Measurements from ENCODE around the gene CA11.

CA11 gene

DNA sequence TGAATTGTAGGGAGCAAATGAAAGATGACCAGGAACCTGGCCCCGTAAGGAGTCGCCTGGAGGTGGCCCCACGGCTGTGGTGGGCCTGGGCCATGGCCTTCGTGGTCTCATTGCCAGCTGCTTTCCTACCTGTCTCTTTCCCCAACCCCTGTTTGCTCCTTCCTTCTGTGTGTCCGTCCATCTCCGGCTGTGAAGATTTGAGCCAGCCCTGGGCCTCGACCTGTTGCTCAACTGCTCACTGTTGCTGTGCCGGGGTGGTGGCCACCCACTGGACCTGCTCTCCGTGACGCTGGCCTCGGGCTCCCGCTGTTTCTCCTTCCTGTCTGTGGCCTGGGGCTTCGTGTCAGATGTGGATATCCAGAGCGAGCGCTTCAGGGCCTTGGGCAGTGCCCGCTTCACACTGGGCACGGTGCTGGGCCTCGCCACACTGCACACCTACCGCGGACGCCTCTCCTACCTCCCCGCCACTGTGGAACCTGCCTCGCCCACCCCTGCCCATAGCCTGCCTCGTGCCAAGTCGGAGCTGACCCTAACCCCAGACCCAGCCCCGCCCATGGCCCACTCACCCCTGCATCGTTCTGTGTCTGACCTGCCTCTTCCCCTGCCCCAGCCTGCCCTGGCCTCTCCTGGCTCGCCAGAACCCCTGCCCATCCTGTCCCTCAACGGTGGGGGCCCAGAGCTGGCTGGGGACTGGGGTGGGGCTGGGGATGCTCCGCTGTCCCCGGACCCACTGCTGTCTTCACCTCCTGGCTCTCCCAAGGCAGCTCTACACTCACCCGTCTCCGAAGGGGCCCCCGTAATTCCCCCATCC lies 17.3 kb downstream of the CA11 start:
- DNase-seq (ENCODE audit: low spot score): no peak

DNA sequence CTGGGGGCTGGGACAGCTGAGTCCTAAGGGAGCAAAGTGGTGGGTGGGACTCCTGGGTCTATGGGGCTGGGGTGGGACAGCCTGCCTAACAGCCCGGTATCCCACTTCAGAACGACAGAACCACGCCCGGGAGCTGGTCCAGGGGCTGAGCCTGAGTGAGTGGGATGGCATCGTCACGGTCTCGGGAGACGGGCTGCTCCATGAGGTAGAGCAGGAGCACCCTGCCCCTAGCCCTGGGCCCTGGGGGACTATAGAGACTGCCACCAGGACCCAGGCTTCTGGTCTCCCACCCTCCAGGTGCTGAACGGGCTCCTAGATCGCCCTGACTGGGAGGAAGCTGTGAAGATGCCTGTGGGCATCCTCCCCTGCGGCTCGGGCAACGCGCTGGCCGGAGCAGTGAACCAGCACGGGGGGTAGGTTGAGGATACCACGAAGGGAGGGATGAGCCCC lies 18.1 kb downstream of the CA11 start:
- DNase-seq (ENCODE audit: low spot score): no peak

DNA sequence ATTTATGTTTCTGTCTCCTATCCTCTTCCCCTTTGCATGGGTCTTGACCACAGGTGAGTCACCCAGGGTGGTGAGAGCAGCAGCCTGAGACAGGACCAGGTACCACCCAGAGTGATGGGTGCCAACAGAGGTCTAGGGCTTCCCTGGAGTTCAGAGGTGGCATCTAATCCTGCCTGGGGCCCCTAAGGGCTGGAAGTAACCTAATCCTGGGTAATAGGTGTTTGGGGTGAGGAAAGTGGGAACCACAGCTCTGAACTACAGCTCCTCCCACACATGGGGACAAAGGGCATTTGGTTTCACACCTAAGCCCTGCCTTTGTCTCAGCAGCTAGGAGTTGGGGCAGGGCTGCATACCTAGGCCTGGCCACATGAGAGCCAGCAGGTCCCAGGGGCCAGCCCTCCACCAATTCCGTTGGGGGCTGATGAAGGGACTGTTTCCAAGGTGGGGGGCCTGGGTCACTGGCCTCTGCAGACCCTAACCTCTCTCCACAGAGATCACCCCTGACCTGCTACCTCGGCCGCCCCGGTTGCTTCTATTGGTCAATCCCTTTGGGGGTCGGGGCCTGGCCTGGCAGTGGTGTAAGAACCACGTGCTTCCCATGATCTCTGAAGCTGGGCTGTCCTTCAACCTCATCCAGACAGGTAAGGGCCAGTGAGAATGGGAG lies 18.7 kb downstream of the CA11 start:
- no peak for DNase-seq (ENCODE audit: low spot score)

DNA sequence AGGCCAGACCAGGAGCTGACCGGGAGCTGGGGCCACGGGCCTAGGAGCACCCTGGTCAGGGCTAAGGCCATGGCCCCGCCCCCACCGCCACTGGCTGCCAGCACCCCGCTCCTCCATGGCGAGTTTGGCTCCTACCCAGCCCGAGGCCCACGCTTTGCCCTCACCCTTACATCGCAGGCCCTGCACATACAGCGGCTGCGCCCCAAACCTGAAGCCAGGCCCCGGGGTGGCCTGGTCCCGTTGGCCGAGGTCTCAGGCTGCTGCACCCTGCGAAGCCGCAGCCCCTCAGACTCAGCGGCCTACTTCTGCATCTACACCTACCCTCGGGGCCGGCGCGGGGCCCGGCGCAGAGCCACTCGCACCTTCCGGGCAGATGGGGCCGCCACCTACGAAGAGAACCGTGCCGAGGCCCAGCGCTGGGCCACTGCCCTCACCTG lies 20.1 kb downstream of the CA11 start:
- DNase-seq (ENCODE audit: low spot score): no peak

DNA sequence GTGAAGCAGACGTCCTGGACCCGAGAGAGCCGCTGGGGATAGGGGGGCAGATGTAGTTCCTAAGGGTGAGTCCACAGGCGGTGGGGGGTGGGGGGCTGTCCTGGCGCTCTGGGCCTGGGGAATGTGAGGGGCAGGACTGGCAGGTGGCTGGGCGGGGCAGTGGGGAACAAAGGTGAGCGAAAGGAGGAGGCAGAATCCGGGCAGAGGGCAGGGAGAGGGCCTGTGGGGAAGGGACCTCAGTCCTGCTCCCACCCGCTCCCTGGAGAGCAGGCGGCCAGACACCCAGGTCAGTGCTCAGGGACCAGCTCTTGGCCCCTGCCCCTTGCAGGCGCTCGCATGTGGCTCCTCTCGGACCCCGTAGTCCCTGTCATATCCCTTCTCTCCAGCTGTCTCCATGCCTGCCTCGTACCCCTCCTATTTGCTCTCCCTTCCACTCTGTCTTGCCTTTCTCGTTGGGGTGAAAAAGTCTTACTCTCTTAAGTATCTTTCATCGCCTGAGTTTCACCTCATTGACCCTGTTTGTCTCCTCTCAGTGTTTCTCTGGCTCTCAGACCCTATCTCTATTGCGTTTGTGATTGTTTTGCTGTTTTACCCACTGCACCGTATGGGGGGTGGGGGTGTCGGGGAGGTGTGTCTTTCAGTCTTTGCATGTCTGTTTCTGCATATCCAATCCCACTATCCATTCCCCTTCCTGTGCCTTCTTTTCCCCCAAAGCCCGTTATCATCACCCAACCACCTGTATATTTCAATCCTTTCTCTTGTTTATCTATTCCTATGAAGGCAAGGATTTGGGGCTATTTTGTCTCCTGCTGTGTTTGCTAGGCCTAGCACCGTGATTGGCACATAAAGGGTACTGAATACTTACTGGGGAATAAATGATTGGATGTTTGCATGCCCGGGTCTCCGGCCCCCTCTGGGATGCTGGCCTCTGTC lies 20.9 kb downstream of the CA11 start:
- no peak for DNase-seq (ENCODE audit: low spot score)

DNA sequence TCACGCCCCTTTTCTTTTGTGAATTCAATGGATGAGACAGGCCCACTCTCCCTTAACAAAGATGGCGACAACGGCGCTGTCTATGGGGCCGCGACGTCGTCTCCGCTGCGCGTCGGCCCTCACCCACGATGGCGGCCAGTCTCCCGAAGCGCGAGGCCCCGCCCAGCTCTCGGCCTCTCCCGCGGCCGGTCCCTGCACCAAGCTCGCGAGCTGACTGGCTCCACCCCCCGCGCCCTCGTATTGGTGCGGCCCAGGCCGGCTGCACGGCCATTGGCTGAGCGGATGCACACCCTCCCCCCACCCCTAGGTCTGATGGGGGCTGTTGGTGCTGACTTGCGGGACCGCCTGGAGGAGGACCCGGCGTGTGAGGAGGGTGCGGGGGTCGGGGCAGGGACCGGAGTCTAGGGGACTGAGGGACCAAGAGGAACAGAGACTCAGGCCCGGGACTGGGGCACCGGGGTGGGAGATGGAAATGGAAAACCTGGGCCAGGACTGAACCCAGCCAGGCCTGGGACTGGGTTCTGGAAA lies 21.9 kb downstream of the CA11 start:
- peak; percentile 99 for DNase-seq (ENCODE audit: low spot score)

DNA sequence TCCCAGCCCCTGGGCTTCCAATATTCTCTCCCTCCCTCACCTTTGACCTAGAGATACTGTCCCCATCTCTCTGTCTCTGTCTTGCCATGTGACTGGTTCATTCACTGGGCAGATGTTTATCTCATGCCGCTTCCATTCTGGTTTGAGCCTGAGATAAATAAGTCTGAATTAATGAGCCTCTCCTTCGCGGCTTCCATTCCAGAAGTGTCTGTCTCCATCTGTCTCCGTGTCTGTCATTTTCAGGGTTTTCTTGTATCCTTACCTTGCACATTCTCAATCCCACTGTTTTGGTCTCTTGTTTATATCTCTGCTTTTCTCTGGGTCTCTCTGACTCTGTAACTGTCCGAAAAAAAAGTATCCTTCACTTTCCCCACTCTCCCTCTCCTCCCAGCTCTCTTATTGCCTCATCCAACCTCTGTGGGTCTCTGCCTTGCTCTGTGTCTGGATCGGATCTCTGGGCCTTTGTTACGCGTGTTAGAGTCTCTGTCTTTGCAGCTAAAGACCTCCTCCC lies 22.4 kb downstream of the CA11 start:
- DNase-seq (ENCODE audit: low spot score): no peak

DNA sequence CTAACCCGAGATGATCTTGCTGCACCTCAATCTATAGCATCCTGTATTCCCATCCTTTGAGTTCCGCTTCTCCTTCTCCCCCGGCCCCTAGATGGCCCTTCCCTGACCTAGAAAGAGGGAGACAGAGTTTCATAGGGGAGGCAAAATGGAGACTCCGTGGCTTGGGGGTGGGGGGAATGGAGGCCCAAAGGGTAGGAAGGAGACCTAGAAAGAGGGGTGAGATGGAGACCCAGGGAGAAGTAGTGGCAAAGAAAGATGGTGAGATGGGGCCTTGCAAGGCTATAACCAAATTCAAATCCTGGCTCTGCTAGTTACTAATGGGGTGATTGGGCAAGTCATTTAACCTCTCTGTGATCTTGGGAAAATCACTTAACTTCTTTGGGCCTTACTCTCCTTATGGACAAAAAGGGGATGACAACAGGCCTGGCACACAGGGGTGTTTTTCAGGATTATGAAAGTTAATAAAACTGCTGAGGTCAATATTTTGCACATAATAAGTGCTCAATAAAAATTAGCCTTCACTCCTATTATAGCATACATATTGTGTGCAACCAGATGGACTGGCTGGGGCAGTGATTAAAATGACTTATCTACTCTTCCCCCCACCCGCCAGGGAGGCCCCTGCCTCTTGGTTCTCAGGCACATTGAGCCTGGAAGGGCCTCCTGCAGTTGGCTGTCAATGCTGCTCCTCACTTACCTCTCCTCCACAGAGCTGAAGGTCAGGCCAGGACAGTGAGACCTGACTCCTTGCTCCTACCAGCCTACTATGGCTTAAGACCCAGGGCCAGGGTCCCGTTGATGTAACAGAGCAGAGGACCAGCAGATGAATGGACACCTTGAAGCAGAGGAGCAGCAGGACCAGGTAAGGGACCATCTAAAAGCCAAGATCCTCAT lies 26.0 kb downstream of the CA11 start:
- no peak for DNase-seq (ENCODE audit: low spot score)

DNA sequence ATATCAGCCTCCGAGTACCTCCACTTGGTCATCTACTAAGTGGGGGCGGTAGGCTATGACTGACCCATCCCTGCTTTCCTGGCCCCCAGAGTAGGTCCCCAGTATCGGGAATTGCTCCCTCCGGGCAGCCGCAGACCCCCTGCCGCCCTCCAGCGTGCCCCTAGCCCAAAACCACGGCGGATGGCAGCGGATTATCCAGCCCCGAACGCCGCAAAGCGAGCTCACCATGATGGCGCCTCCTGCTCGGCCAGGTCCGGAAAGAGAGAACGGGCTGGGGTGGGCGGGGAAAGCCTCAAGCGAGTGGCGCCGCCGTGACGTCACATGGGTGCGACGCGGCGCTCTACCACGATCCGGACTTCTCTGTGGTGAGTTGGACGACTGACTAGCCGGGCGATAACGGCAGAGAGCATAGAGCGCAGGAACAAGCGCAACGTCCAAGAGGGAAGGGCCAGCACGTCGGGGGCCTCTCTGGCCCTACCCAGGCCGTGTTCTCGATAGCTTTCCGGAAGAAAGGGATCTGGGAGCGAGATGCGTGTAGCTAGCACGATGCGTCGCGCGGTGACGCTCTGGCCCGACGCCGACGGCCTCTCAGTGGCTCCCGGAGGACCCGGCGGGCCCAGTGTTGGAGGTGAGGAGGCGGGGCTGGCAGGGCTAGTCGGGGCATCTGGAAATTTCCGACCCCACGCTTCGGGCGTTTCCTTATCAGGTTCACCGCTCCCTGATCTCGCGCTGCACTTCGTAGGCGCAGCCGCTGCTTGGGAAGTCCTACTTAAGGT lies 26.9 kb downstream of the CA11 start, which contains the start of the genes RPL18 and SPHK2:
RPL18 (minus strand) TSS at position 263 of the 776 bp plus-strand sequence; CDS start at position 228, 35 bp downstream.
SPHK2 (plus strand) TSS at position 591 of the 776 bp plus-strand sequence. CDS start 1,009 bp downstream, outside the sequence.
- peak; percentile 100 for DNase-seq (ENCODE audit: low spot score)

DNA sequence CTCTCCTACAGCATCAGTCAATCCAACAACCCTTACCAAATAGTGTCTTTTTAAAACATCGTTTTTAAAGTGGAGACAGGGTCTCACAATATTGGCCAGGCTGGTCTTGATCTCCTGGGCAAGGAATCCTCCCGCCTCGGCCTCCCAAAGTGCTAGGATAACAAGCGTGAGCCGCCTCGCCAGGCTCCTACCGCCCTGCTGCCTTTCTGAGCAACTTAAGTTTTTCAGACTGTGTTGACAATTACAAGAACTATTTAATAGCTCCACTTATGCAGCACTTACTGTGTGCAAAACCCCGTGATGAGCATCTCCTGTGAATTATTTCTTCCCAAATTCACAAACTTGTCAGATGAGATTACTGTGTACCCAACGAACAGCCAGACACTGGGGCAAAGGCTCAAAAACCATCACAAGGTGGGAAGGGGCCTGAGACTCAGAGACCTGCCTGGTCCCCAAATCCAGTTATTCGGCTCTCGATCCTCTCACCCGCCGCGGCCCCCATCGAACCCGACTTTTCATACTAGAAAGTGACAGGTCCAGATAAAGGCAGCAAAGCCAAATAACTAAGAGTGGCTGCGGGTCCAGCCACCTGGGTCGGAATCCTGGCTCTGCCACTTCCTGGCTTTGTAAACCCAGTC lies 27.6 kb downstream of the CA11 start:
- DNase-seq (ENCODE audit: low spot score): no peak

DNA sequence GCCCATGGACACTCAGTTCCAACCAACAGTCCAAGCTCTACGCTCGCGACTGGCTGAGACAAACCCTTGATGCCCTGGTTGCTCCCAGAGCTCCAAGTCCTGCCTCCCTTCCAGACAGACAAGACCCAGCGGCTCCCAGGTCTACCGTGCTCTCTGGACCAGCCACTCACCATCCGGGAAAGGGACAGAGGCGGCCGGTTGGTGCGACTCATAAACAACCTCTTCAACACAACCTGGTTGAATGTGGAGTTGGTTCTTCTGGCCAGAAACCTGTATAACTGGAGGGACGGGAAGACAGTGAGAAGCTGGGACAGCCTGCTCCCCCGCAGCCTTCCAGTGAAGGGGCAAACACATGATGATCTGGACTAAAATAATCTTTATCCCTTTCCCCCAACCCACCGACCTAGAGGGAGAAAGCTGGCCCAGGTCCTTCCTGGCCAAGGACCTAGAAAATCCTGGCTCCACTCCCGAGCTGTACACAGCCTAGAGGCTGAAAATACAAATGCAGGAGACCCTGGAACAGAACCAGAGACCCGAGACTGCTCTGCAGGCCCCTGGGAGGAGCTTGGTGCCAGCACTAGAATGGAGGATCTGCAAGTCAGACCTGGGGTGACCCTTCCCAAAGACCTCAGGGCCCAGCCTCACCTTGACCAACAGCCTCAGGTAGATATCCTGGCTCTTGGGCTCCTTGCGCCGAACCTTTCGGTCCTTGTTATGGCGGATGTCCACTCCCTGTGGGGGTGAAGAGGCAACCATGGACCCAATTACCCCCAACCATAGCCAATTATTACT lies 28.6 kb downstream of the CA11 start:
- DNase-seq (ENCODE audit: low spot score): no peak

DNA sequence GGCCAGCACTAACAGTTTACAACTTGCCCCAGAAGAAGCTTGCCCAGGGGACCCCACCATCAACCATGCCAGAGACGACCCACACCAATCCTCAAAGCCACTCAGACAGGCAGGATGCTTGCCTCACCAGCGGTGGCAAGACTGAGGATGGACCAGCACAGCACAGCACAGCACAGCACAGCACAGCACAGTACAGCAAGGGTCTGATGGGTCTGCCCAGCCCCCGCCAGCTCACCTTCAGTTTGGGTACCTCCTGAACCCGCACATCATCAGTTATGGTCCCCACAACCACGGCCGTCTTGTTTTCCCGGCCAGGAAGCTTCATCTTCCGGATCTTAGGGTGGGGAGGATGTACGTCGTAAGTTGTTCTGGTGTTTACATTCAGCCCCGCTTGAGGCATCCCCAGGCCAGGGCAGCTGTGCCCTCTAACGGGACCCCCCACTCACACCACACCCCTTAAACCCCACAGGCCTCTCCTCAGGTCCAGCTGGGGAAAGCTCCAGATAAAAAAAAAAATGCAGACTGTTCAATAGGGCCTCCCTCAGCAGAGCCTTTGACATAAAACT lies 29.4 kb downstream of the CA11 start:
- no peak for DNase-seq (ENCODE audit: low spot score)

DNA sequence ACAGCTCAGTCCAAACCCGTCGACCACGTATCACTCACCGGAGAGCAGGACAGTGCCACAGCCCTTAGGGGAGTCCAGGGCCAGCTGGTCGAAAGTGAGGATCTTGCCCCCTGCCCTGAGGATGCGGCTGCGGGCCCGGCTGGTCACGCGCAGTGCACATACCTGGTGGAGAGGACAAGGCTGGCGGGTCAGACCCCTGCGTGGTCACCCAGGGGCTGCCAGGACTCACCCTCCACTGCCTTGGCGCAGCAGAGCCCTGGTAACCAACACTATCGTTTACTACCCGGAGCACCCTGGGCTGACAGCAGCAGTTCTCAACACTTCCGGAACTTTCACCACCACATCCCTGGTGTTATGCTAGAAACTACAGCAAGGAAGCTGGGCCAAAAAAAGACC lies 29.9 kb downstream of the CA11 start:
- DNase-seq (ENCODE audit: low spot score): no peak

DNA sequence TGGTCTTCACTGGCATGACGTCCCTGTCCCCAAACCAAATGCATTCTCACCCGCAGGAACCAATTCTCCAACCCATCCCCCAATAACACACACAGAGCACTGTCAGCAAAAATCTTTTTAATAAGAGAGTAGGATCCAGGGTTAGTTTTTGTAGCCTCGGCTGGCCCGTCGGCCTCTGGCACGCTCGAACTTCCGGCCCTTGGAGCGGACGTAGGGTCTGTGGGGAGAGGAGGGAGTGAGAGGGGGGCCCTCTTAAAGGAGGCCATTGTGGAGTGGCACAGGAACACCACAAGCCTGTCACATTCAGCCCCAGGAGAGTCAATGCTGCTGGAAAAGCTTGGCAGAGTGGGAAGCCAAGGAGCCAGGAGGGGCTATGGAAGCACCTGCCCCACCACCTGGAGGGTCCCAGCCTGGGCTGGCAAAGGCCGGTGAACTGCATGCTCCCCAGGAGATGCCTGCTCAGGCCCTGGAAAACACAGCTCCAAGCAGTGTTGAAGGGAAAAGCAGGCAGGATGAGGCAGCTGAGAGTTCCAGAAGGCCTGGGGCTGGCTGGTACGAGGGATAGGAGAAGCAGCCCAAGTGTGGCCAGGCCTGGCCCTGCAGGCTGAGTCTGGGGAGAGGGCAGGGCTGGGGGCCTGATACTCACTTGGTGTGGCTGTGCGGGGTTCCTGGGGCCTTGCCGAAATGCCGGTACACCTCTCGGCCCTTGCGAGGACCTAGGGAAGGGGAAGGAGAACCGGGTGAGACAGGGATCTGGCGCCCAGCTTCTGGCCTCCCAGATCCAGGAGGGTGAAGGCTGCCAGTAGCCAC lies 30.6 kb downstream of the CA11 start:
- DNase-seq (ENCODE audit: low spot score): no peak

DNA sequence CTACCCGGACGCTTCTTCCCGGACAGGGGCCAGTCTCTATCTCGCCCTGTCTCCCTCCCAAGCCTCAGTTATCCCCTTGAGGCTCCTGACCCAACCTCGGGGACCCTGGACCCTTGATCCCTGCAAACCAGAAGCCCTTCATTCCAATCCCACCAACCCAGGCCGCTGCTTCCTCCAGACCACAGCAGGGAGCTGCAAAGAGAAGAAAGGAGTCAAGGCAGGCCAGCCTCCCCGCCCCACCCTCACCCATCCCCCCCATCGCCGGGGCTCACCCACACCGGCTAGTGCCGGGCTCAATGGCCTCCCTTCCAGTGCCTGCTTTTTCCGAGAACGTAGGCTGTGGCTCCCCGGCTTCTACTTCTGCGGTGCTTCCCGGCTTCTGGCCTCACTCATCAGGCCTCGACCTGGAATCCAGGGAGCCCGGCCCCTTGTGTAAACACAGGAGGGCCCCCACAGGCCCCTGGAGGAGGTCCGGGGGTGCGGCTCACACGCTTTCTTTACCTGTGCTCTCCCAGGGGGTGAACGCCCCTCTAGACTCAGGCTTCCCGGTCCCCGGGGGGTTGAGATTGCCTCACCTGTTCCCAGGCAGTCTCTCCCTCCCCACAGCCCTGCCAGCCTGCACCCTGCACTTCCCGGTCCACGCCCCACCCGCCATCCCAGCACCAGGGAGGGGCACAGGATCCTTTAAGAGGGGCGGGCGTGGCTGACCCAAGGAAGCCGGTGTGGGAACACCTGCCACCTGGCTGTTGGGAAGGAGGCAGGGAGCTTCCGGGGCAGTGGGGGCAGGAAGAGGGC lies 31.4 kb downstream of the CA11 start, which contains the start of gene FAM83E:
FAM83E (minus strand) TSS at position 641 of the 795 bp plus-strand sequence. CDS start 1,704 bp downstream, outside the sequence.
- DNase-seq (ENCODE audit: low spot score): no peak

DNA sequence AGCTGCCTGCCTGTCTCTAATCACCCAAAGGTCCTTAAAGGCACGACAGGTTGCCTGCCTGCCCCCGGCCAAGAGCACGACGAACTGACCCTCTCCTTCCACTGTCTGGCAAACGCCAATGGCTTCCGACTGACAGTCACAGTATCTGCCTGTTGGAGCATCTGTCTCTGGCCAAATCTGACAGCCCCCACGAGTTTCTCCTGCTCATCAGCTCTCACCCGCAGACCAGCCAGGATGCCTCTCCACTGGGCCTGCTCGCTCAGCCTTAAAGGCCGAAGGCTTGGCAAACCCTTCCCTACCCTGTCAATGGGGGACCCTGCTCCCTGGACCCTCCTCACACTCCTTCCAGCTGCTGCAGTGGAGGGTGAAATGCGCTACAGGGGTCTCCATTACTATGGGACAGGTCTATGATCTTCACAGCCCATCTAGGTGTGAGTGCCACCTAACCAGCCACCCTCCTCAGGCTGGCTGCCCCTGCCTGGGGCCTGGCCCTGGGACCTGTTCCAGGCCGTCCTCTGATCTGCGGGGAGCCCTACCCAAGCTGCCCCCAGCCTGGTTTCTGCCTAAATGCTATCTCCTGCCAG lies 32.0 kb downstream of the CA11 start:
- no peak for DNase-seq (ENCODE audit: low spot score)
